Vagina (tissue), 2 donors: ENCODE data around the gene SLF2. TPM values are rescaled to one million over a fixed set of nuclear protein-coding genes. Genes with fewer than 3 reads are reported as not detected.
"Not testable (repeated sequence)": the region's sequence is repeated elsewhere in the genome, so short reads cannot be mapped to it uniquely, and the experiment has no call there.

ENCODE experiments used
- DNase-seq, 2 donors: peaks; one replicate each; pipeline ENCODE4 v3.0.0-alpha.2; 2017; ENCODE audit errors: extremely low spot score in 2 of 2
- H3K27ac ChIP-seq: fragments of 200-600 bp; sonication (generic); one replicate; pipeline ENCODE4 v1.5.1; 2019
- H3K27me3 ChIP-seq: fragments of 200-600 bp; sonication (generic); one replicate; pipeline ENCODE4 v1.5.1; 2019
- H3K36me3 ChIP-seq, 2 donors: fragments of 200-600 bp; sonication (generic); one replicate each; pipeline ENCODE4 v1.5.1; 2017 to 2019
- H3K4me1 ChIP-seq: fragments of 200-600 bp; sonication (generic); one replicate; pipeline ENCODE4 v1.5.1; 2019
- H3K4me3 ChIP-seq, 2 donors: fragments of 200-600 bp; sonication (generic); 1 replicate in 1 of 2; 2 replicates in 1 of 2; pipeline ENCODE4 v1.5.1; 2016 to 2019
- H3K9me3 ChIP-seq: fragments of 200-600 bp; sonication (generic); one replicate; pipeline ENCODE4 v1.5.1; 2019
- CTCF ChIP-seq, 3 experiments: fragments of 450-650 bp in 2 of 3; fragments of 200-600 bp in 1 of 3; sonication (generic) in 1 of 3; IDR thresholded peaks; one replicate each; pipeline ENCODE4 v1.5.1; 2017 to 2019; ENCODE audit warnings: antibody characterized with exemption in 3 of 3, mild to moderate bottlenecking in 2 of 3, moderate library complexity in 2 of 3
- POLR2A ChIP-seq, 2 donors: fragments of 450-650 bp; IDR thresholded peaks; one replicate each; pipeline ENCODE4 v1.6.1; 2017; ENCODE audit warnings: antibody characterized with exemption in 2 of 2, mild to moderate bottlenecking in 2 of 2, moderate library complexity in 2 of 2
- POLR2AphosphoS5 ChIP-seq, 2 donors: sonication (generic); formaldehyde crosslinking; IDR thresholded peaks; one replicate each; pipeline ENCODE4 v1.9.0; 2017; ENCODE audit warnings: antibody characterized with exemption in 2 of 2, mild to moderate bottlenecking in 2 of 2, low read depth in 1 of 2; ENCODE audit not compliant: insufficient read depth in 1 of 2
- intact Hi-C: fragments of 100-400 bp; cut with DNase I; formaldehyde crosslinking; loops from one replicate; pipeline ENCODE4 v1.15.1; 2023
- total RNA-seq: library from RNA; depleted of rRNA; stranded (reverse); fragments of >200 nt; gene quantifications from one replicate; pipeline ENCODE4 v1.2.3, GENCODE V29; 2016

Gene SLF2
- total RNA-seq, 1 donor from 2014 or later = 26.8 TPM

- Histone ChIP-seq H3K36me3 (peaks cover 0 to 8% of the 10 kb centered on the region in 2 donors), H3K4me3 (peak overlapping the region; percentile 60 to 72), H3K27me3 (no peaks in the 10 kb centered on the region), H3K27ac (no peak overlapping the region), H3K9me3 (no peaks in the 10 kb centered on the region), H3K4me1 (peaks cover 15% of the 10 kb centered on the region)
- intact Hi-C loops = no loop called here
- DNase-seq = no peak
- TF ChIP-seq CTCF (IDR thresholded peaks at IDR 0.05) (no peak), POLR2AphosphoS5 (IDR thresholded peaks at IDR 0.05; ENCODE audit: insufficient read depth in 1 of 2, low read depth in 1 of 2) (no peak), POLR2A (IDR thresholded peaks at IDR 0.05) (no peak)
Observed at GRCh38 chr10:100970076-100970913, 57.5 kb downstream of the SLF2 start.

GRCh38 chr10:100970914-100971811 is 58.4 kb downstream of the SLF2 start:
- Histone ChIP-seq H3K27me3 (no peaks in the 10 kb centered on the region), H3K4me1 (peaks cover 15% of the 10 kb centered on the region), H3K27ac (no peak overlapping the region), H3K4me3 (no peak overlapping the region), H3K36me3 (no peaks in the 10 kb centered on the region), H3K9me3 (no peaks in the 10 kb centered on the region)
- TF ChIP-seq POLR2AphosphoS5 (IDR thresholded peaks at IDR 0.05; ENCODE audit: insufficient read depth in 1 of 2, low read depth in 1 of 2) (no peak), CTCF (IDR thresholded peaks at IDR 0.05) (no peak), POLR2A (IDR thresholded peaks at IDR 0.05) (no peak)
- intact Hi-C loops = no loop called here
- DNase-seq = no peak

- Histone ChIP-seq H3K4me3 (no peak overlapping the region), H3K4me1 (peaks cover 15% of the 10 kb centered on the region), H3K27me3 (no peaks in the 10 kb centered on the region), H3K9me3 (no peaks in the 10 kb centered on the region), H3K36me3 (no peaks in the 10 kb centered on the region), H3K27ac (no peak overlapping the region)
- intact Hi-C loops = no loop called here
- no peak for TF ChIP-seq CTCF (IDR thresholded peaks at IDR 0.05)
- TF ChIP-seq POLR2AphosphoS5 (IDR thresholded peaks at IDR 0.05; ENCODE audit: insufficient read depth in 1 of 2, low read depth in 1 of 2) = no peak
- no peak for TF ChIP-seq POLR2A (IDR thresholded peaks at IDR 0.05)
- DNase-seq = no peak
Observed at GRCh38 chr10:100972115-100972903, 59.5 kb downstream of the SLF2 start.

- no peak for TF ChIP-seq POLR2AphosphoS5 (IDR thresholded peaks at IDR 0.05; ENCODE audit: insufficient read depth in 1 of 2, low read depth in 1 of 2)
- no peak for TF ChIP-seq CTCF (IDR thresholded peaks at IDR 0.05)
- no peak for TF ChIP-seq POLR2A (IDR thresholded peaks at IDR 0.05)
- Histone ChIP-seq H3K36me3 (no peaks in the 10 kb centered on the region), H3K4me3 (no peak overlapping the region), H3K4me1 (peaks cover 15% of the 10 kb centered on the region), H3K27me3 (no peaks in the 10 kb centered on the region), H3K9me3 (no peaks in the 10 kb centered on the region), H3K27ac (no peak overlapping the region)
- intact Hi-C loops = no loop called here
- DNase-seq = peak in 1 of 2 donors; percentile 82
Observed at GRCh38 chr10:100972904-100973535, 60.3 kb downstream of the SLF2 start.

- DNase-seq = peak in 1 of 2 donors; percentile 16
- intact Hi-C loops, H3K27ac ChIP-seq, H3K9me3 ChIP-seq, H3K4me1 ChIP-seq, H3K4me3 ChIP-seq, H3K36me3 ChIP-seq, H3K27me3 ChIP-seq: not testable (repeated sequence)
Observed at GRCh38 chr10:100975397-100975796, 62.6 kb downstream of the SLF2 start.
